Retina (tissue), 1 donor: Measurements from ENCODE around the gene SLA2.
A peak's percentile ranks its signal among the peaks of the same experiment; 100 is the strongest.

Experiments
- DNase-seq: peaks from one replicate; pipeline ENCODE4 v3.0.0-alpha.2; 2016

SLA2 gene

GRCh38 chr20:36606158-36607066 is 39.6 kb downstream of the SLA2 start:
- no peak for DNase-seq

- peak; percentile 100 for DNase-seq
Measured at GRCh38 chr20:36605399-36606157, 40.4 kb downstream of the SLA2 start, which contains the start of gene RAB5IF. Gene RAB5IF (plus strand): TSS chr20:36605779. CDS start chr20:36605952, 173 bp downstream.

- no peak for DNase-seq
Measured at GRCh38 chr20:36604952-36605398, 41.0 kb downstream of the SLA2 start.

- no peak for DNase-seq
Measured at GRCh38 chr20:36601540-36601939, 44.5 kb downstream of the SLA2 start.

GRCh38 chr20:36599912-36600345 is 46.1 kb downstream of the SLA2 start:
- no peak for DNase-seq

- no peak for DNase-seq
Measured at GRCh38 chr20:36593347-36593929, 52.6 kb downstream of the SLA2 start.

GRCh38 chr20:36591854-36592641 is 53.9 kb downstream of the SLA2 start:
- DNase-seq, result peak; percentile 29

- no peak for DNase-seq
Measured at GRCh38 chr20:36591281-36591680, 54.7 kb downstream of the SLA2 start.

GRCh38 chr20:36587388-36588070 is 58.5 kb downstream of the SLA2 start:
- DNase-seq, result no peak

GRCh38 chr20:36585410-36586125 is 60.4 kb downstream of the SLA2 start:
- DNase-seq, result no peak

- no peak for DNase-seq
Measured at GRCh38 chr20:36584018-36584481, 61.9 kb downstream of the SLA2 start.

- DNase-seq, result no peak
Measured at GRCh38 chr20:36582821-36583220, 63.2 kb downstream of the SLA2 start.

GRCh38 chr20:36582322-36582721 is 63.7 kb downstream of the SLA2 start:
- DNase-seq, result no peak

- DNase-seq, result no peak
Measured at GRCh38 chr20:36579996-36580545, 65.9 kb downstream of the SLA2 start.

- DNase-seq, result no peak
Measured at GRCh38 chr20:36578356-36579041, 67.5 kb downstream of the SLA2 start.

- no peak for DNase-seq
Measured at GRCh38 chr20:36576081-36576445, 69.9 kb downstream of the SLA2 start.

- DNase-seq, result peak; percentile 78
Measured at GRCh38 chr20:36574366-36575135, 71.4 kb downstream of the SLA2 start.

- peak; percentile 55 for DNase-seq
Measured at GRCh38 chr20:36573798-36574365, 72.1 kb downstream of the SLA2 start.
